Measurements from ENCODE around the gene HACE1.
"Not testable (repeated sequence)": the region's sequence is repeated elsewhere in the genome, so short reads cannot be mapped to it uniquely, and the experiment has no call there.

Gene HACE1

DNA sequence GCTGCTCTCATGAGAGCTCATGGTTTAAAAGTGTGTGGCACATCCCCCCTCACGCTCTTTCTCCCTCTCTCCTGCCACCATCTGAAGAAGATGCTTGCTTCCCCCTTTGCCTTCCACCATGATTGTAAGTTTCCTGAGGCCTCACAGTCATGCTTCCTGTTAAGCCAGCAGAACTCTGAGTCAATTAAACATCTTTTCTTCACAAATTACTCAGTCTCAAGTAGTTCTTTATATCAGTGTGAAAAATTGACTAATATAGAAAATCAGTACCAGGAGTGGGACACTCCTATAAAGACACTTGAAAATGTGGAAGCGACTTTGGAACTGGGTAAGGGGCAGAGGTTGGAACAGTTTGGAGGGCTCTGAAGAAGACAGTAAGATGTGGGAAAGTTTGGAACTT is 45.0 kb downstream of the HACE1 start:
- H3K4me3 ChIP-seq (ENCODE audit: low read depth, low read length): no peak overlapping the region
- DNase-seq (ENCODE audit: low read depth): no peak
- TF ChIP-seq POLR2A (IDR thresholded peaks at IDR 0.05; ENCODE audit: extremely low read depth, insufficient read length) (no peak), MYC (IDR thresholded peaks at IDR 0.05; ENCODE audit: low read depth, low read length) (no peak), MAX (IDR thresholded peaks at IDR 0.05; ENCODE audit: low read depth, low read length) (no peak)
- TF ChIP-seq, protein P1, sequence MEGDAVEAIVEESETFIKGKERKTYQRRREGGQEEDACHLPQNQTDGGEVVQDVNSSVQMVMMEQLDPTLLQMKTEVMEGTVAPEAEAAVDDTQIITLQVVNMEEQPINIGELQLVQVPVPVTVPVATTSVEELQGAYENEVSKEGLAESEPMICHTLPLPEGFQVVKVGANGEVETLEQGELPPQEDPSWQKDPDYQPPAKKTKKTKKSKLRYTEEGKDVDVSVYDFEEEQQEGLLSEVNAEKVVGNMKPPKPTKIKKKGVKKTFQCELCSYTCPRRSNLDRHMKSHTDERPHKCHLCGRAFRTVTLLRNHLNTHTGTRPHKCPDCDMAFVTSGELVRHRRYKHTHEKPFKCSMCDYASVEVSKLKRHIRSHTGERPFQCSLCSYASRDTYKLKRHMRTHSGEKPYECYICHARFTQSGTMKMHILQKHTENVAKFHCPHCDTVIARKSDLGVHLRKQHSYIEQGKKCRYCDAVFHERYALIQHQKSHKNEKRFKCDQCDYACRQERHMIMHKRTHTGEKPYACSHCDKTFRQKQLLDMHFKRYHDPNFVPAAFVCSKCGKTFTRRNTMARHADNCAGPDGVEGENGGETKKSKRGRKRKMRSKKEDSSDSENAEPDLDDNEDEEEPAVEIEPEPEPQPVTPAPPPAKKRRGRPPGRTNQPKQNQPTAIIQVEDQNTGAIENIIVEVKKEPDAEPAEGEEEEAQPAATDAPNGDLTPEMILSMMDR (IDR thresholded peaks at IDR 0.05; ENCODE audit: low read depth, low read length): no peak

- no peak overlapping the region for H3K4me3 ChIP-seq (ENCODE audit: low read depth, low read length)
- TF ChIP-seq MAX (IDR thresholded peaks at IDR 0.05; ENCODE audit: low read depth, low read length) (no peak), MYC (IDR thresholded peaks at IDR 0.05; ENCODE audit: low read depth, low read length) (no peak), POLR2A (IDR thresholded peaks at IDR 0.05; ENCODE audit: extremely low read depth, insufficient read length) (no peak)
- TF ChIP-seq, protein P1 (IDR thresholded peaks at IDR 0.05; ENCODE audit: low read depth, low read length): no peak
- no peak for DNase-seq (ENCODE audit: low read depth)
These were observed 46.2 kb downstream of the HACE1 start for GRCh38 chr6:104813552-104813951.

- H3K4me3 ChIP-seq (ENCODE audit: low read depth, low read length): no peak overlapping the region
- TF ChIP-seq POLR2A (IDR thresholded peaks at IDR 0.05; ENCODE audit: extremely low read depth, insufficient read length): no peak
- TF ChIP-seq MYC (IDR thresholded peaks at IDR 0.05; ENCODE audit: low read depth, low read length): no peak
- TF ChIP-seq MAX (IDR thresholded peaks at IDR 0.05; ENCODE audit: low read depth, low read length): no peak
- TF ChIP-seq, protein P1 (IDR thresholded peaks at IDR 0.05; ENCODE audit: low read depth, low read length): no peak
- DNase-seq (ENCODE audit: low read depth): no peak
These were observed 50.6 kb downstream of the HACE1 start for GRCh38 chr6:104809116-104809515.

- H3K4me3 ChIP-seq (ENCODE audit: low read depth, low read length); DNase-seq (ENCODE audit: low read depth): not testable (repeated sequence)
These were observed 54.4 kb downstream of the HACE1 start for GRCh38 chr6:104805335-104805734.

GRCh38 chr6:104799134-104799657 is 60.5 kb downstream of the HACE1 start:
- no peak overlapping the region for H3K4me3 ChIP-seq (ENCODE audit: low read depth, low read length)
- DNase-seq (ENCODE audit: low read depth): peak; percentile 10
- no peak for TF ChIP-seq MAX (IDR thresholded peaks at IDR 0.05; ENCODE audit: low read depth, low read length)
- TF ChIP-seq POLR2A (IDR thresholded peaks at IDR 0.05; ENCODE audit: extremely low read depth, insufficient read length): no peak
- TF ChIP-seq, protein P1 (IDR thresholded peaks at IDR 0.05; ENCODE audit: low read depth, low read length): no peak
- no peak for TF ChIP-seq MYC (IDR thresholded peaks at IDR 0.05; ENCODE audit: low read depth, low read length)

- TF ChIP-seq, protein P1 (IDR thresholded peaks at IDR 0.05; ENCODE audit: low read depth, low read length): no peak
- TF ChIP-seq MAX (IDR thresholded peaks at IDR 0.05; ENCODE audit: low read depth, low read length) (no peak), POLR2A (IDR thresholded peaks at IDR 0.05; ENCODE audit: extremely low read depth, insufficient read length) (no peak), MYC (IDR thresholded peaks at IDR 0.05; ENCODE audit: low read depth, low read length) (no peak)
- no peak for DNase-seq (ENCODE audit: low read depth)
- H3K4me3 ChIP-seq (ENCODE audit: low read depth, low read length): no peak overlapping the region
These were observed 63.5 kb downstream of the HACE1 start for GRCh38 chr6:104796031-104796785.

Measured in NB4 (cell line).